K562 (cell line): ENCODE data around the gene ALOX5. TPM values are rescaled to one million over a fixed set of nuclear protein-coding genes. Genes with fewer than 3 reads are reported as not detected.
A peak's percentile ranks its signal among the peaks of the same experiment; 100 is the strongest.

Source experiments
- CEBPG ChIP-seq, 3 experiments: fragments of 200-800 bp in 1 of 3; sonication (Bioruptor generic) in 1 of 3; sonication (generic) in 1 of 3; formaldehyde crosslinking in 1 of 3; IDR thresholded peaks in 2 of 3; conservative IDR thresholded peaks in 1 of 3; 2 replicates each; pipeline versions ENCODE4 v1.6.1 to v1.8.0; 2016 to 2022; ENCODE audit warnings: missing compliant biosample characterization in 2 of 3, missing genetic modification characterization in 2 of 3, mild to moderate bottlenecking in 1 of 3, missing genetic modification reagents in 1 of 3
- ETV6 ChIP-seq, 3 experiments: fragments of 150-350 bp in 1 of 3; sonication (generic) in 1 of 3; formaldehyde crosslinking in 1 of 3; IDR thresholded peaks; 2 replicates each; pipeline versions ENCODE4 v1.6.1 to v1.8.0; 2014 to 2022; ENCODE audit warnings: borderline replicate concordance in 2 of 3, low read depth in 2 of 3, antibody characterized with exemption in 1 of 3, low read length in 1 of 3, mild to moderate bottlenecking in 1 of 3, missing genetic modification reagents in 1 of 3
- LCOR ChIP-seq: sonication (generic); formaldehyde crosslinking; IDR thresholded peaks from 2 replicates; pipeline ENCODE4 v1.8.0; 2022; ENCODE audit warnings: mild to moderate bottlenecking, missing genetic modification reagents
- PRMT5 ChIP-seq: sonication (generic); formaldehyde crosslinking; IDR thresholded peaks from 2 replicates; pipeline ENCODE4 v1.5.0; 2020; ENCODE audit warnings: missing genetic modification reagents
- SMAD1 ChIP-seq: fragments of 150-350 bp; IDR thresholded peaks from 2 replicates; pipeline ENCODE4 v1.6.1; 2014; ENCODE audit warnings: low read length, low read depth; ENCODE audit not compliant: partially characterized antibody
- SMARCE1 ChIP-seq: fragments of 450-650 bp; IDR thresholded peaks from 2 replicates; pipeline ENCODE4 v1.7.1; 2016; ENCODE audit warnings: mild to moderate bottlenecking
- STAG1 ChIP-seq: sonication (generic); formaldehyde crosslinking; IDR thresholded peaks from 2 replicates; pipeline ENCODE4 v1.5.0; 2020; ENCODE audit warnings: missing genetic modification reagents, borderline replicate concordance
- TBP ChIP-seq: optimal IDR thresholded peaks from 2 replicates; pipeline ENCODE3; 2011; ENCODE audit warnings: low read depth, low read length, improper control_type of control experiment
- THRAP3 ChIP-seq: fragments of 450-650 bp; IDR thresholded peaks from 2 replicates; pipeline ENCODE4 v1.6.1; 2016; ENCODE audit warnings: mild to moderate bottlenecking, inconsistent platforms, borderline replicate concordance
- ZBTB7A ChIP-seq: IDR thresholded peaks from 2 replicates; pipeline ENCODE4 v1.6.1; 2011; ENCODE audit warnings: low read depth, mild to moderate bottlenecking, low read length, moderate library complexity, borderline replicate concordance; ENCODE audit not compliant: control insufficient read depth
- ZBTB8A ChIP-seq: fragments of 450-650 bp; IDR thresholded peaks from 2 replicates; pipeline ENCODE4 v1.6.1; 2018; ENCODE audit warnings: mild to moderate bottlenecking, moderate library complexity; ENCODE audit not compliant: partially characterized antibody
- ZNF24 ChIP-seq: fragments of 450-650 bp; IDR thresholded peaks from 2 replicates; pipeline ENCODE4 v1.6.1; 2016
- ZNF695 ChIP-seq: fragments of 450-650 bp; formaldehyde crosslinking; IDR thresholded peaks from 2 replicates; pipeline ENCODE4 v1.4.0; 2020; ENCODE audit warnings: mild to moderate bottlenecking, moderate library complexity
- ZNF830 ChIP-seq: fragments of 250-450 bp; sonication (Bioruptor Pico); IDR thresholded peaks from 2 replicates; pipeline ENCODE4 v1.5.0; 2021; ENCODE audit warnings: mild to moderate bottlenecking
- polyA plus RNA-seq, 8 experiments: library from polyadenylated mRNA; depleted of rRNA in 4 of 8; stranded (reverse) in 5 of 8; unstranded in 3 of 8; fragments of >200 nt; fragmentation: Nextera tagmentation in 2 of 8; fragmentation: Illumina TruSeq in 1 of 8; extraction: Ambion mirVana in 2 of 8; extraction: Trizol in 1 of 8; gene quantifications; 2 replicates each; pipeline versions ENCODE4 v1.2.1 to v1.2.3, GENCODE V29; 2011 to 2014; ENCODE audit warnings: inconsistent platforms in 1 of 8, missing spikeins in 1 of 8
- total RNA-seq, 7 experiments: library from RNA; depleted of rRNA in 6 of 7; stranded (reverse); fragments of >200 nt in 6 of 7; fragmentation: Illumina TruSeq in 2 of 7; extraction: Trizol in 2 of 7; gene quantifications; 2 replicates each; pipeline versions ENCODE4 v1.2.1 to v1.2.3, GENCODE V29; 2011 to 2021; ENCODE audit warnings: low replicate concordance in 1 of 7
- TF ChIP-seq, protein P1 (sequence below): IDR thresholded peaks from 3 replicates; pipeline ENCODE4 v1.6.1; 2011; ENCODE audit warnings: borderline replicate concordance, mild to moderate bottlenecking, moderate library complexity; ENCODE audit not compliant: insufficient read length; ENCODE audit errors: extremely low read depth
- TF ChIP-seq, protein P2 (sequence below): fragments of 450-650 bp; formaldehyde crosslinking; IDR thresholded peaks from 2 replicates; pipeline ENCODE4 v1.4.0; 2020; ENCODE audit warnings: mild to moderate bottlenecking, moderate library complexity
- TF ChIP-seq, protein P3 (sequence below), 2 experiments: IDR thresholded peaks; 2 replicates each; pipeline ENCODE4 v1.6.1; 2011; ENCODE audit warnings: borderline replicate concordance in 1 of 2, control low read depth in 1 of 2, low read depth in 1 of 2, low read length in 1 of 2, mild to moderate bottlenecking in 1 of 2, mixed read lengths in 1 of 2, moderate library complexity in 1 of 2; ENCODE audit not compliant: insufficient read depth in 1 of 2, insufficient read length in 1 of 2, poor library complexity in 1 of 2, severe bottlenecking in 1 of 2; ENCODE audit errors: extremely low read depth in 1 of 2
- TF ChIP-seq, protein P4 (sequence below): fragments of 450-650 bp; IDR thresholded peaks from 2 replicates; pipeline ENCODE4 v1.6.1; 2016; ENCODE audit warnings: borderline replicate concordance

Gene ALOX5
- total and polyA plus RNA-seq, 9 of the 15 experiments (the other 6 are each of a cell fraction or from before 2014, with no cell fraction given), result 0.10 to 2.4 (median 1.4) TPM

DNA sequence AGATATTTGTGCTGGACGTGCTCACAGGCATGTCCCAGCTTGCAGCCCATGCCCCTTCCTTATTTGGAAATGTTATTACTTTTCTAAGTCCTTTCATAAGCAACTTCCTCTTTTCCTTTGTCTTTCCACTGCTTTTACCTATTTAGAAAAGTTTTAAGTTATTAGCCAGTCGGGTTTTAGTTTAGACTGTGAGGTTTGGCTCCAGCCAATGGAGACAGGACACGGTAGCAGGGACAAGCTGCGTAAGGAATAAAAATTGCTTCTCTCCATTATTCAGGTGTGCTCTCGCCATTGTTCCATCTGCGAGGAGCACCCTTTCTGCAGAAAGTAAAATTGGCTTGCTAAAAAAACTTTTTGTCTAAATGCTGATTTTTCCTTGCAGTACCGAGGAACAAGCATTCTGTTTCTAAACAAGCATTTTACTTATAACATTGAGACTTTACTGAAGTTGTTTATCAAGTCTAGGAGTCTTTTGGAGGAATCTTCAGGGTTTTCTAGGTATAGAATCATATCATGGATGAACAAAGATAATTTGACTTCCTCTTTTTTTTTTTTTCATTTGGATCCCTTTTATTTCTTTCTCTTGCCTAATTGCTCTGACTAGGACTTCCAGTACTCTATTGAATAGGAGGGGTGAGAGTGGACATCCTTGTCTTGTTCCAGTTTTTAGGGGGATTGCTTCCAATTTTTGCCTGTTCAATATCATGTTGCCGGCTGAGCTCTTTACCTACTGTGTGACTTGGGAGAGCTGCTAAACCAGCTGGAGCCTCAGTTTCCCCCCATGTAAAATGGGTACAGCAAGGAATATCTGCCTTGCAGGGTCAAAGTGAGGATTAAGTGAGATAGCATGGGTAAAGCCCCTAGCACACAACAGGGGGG, 63.8 kb downstream of the ALOX5 start (continued):
- TF ChIP-seq, protein P1, sequence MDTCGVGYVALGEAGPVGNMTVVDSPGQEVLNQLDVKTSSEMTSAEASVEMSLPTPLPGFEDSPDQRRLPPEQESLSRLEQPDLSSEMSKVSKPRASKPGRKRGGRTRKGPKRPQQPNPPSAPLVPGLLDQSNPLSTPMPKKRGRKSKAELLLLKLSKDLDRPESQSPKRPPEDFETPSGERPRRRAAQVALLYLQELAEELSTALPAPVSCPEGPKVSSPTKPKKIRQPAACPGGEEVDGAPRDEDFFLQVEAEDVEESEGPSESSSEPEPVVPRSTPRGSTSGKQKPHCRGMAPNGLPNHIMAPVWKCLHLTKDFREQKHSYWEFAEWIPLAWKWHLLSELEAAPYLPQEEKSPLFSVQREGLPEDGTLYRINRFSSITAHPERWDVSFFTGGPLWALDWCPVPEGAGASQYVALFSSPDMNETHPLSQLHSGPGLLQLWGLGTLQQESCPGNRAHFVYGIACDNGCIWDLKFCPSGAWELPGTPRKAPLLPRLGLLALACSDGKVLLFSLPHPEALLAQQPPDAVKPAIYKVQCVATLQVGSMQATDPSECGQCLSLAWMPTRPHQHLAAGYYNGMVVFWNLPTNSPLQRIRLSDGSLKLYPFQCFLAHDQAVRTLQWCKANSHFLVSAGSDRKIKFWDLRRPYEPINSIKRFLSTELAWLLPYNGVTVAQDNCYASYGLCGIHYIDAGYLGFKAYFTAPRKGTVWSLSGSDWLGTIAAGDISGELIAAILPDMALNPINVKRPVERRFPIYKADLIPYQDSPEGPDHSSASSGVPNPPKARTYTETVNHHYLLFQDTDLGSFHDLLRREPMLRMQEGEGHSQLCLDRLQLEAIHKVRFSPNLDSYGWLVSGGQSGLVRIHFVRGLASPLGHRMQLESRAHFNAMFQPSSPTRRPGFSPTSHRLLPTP, result no peak
- TF ChIP-seq ZBTB7A, result no peak
- no peak for TF ChIP-seq ZNF695 (CRISPR knock-in tag)
- TF ChIP-seq ZNF830, result no peak
- no peak for TF ChIP-seq TBP
- no peak for TF ChIP-seq ZNF24
- peak; percentile 78; the same call in 1 of the 2 replicates for TF ChIP-seq SMARCE1
- TF ChIP-seq STAG1 (CRISPR knock-in tag), result no peak
- TF ChIP-seq SMAD1, result no peak
- TF ChIP-seq PRMT5 (CRISPR knock-in tag), result no peak
- no peak; the same call in 1 of the 2 replicates for TF ChIP-seq CEBPG (CRISPR knock-in tag; IDR thresholded peaks at IDR 0.05)
- peak in 1 of 2 experiments; percentile 32; a peak in 1 of 4 replicates for TF ChIP-seq CEBPG (tag; conservative IDR thresholded peaks at IDR 0.05 in 1 of 2, IDR thresholded peaks at IDR 0.05 in 1 of 2)
- no peak for TF ChIP-seq THRAP3
- TF ChIP-seq, protein P2, sequence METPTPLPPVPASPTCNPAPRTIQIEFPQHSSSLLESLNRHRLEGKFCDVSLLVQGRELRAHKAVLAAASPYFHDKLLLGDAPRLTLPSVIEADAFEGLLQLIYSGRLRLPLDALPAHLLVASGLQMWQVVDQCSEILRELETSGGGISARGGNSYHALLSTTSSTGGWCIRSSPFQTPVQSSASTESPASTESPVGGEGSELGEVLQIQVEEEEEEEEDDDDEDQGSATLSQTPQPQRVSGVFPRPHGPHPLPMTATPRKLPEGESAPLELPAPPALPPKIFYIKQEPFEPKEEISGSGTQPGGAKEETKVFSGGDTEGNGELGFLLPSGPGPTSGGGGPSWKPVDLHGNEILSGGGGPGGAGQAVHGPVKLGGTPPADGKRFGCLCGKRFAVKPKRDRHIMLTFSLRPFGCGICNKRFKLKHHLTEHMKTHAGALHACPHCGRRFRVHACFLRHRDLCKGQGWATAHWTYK (CRISPR knock-in tag), result no peak; the same call in 1 of the 2 replicates
- TF ChIP-seq ZBTB8A, result no peak
- TF ChIP-seq, protein P3, sequence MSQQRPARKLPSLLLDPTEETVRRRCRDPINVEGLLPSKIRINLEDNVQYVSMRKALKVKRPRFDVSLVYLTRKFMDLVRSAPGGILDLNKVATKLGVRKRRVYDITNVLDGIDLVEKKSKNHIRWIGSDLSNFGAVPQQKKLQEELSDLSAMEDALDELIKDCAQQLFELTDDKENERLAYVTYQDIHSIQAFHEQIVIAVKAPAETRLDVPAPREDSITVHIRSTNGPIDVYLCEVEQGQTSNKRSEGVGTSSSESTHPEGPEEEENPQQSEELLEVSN (IDR thresholded peaks at IDR 0.05; ENCODE audit: borderline replicate concordance in 1 of 2, extremely low read depth in 1 of 2, insufficient read depth in 1 of 2, insufficient read length in 1 of 2, low read depth in 1 of 2, low read length in 1 of 2, poor library complexity in 1 of 2, severe bottlenecking in 1 of 2), result no peak
- TF ChIP-seq, protein P4, sequence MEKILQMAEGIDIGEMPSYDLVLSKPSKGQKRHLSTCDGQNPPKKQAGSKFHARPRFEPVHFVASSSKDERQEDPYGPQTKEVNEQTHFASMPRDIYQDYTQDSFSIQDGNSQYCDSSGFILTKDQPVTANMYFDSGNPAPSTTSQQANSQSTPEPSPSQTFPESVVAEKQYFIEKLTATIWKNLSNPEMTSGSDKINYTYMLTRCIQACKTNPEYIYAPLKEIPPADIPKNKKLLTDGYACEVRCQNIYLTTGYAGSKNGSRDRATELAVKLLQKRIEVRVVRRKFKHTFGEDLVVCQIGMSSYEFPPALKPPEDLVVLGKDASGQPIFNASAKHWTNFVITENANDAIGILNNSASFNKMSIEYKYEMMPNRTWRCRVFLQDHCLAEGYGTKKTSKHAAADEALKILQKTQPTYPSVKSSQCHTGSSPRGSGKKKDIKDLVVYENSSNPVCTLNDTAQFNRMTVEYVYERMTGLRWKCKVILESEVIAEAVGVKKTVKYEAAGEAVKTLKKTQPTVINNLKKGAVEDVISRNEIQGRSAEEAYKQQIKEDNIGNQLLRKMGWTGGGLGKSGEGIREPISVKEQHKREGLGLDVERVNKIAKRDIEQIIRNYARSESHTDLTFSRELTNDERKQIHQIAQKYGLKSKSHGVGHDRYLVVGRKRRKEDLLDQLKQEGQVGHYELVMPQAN, result no peak
- peak; percentile 64; the same call in 1 of the 2 replicates for TF ChIP-seq LCOR
- TF ChIP-seq ETV6 (IDR thresholded peaks at IDR 0.05; ENCODE audit: borderline replicate concordance in 1 of 2, low read depth in 2 of 2, low read length in 1 of 2), result no peak
- no peak for TF ChIP-seq ETV6 (CRISPR knock-in tag; IDR thresholded peaks at IDR 0.05; ENCODE audit: borderline replicate concordance)
